Erythroblast (primary cell): ENCODE measurements around the gene CASZ1.

Experiments used
- GATA1 ChIP-seq: IDR thresholded peaks from 2 replicates; pipeline ENCODE4 v1.6.1; 2011; ENCODE audit warnings: low read depth, mild to moderate bottlenecking, control low read depth, low read length, moderate library complexity
- POLR2A ChIP-seq: IDR thresholded peaks from 2 replicates; pipeline ENCODE4 v1.6.1; 2011; ENCODE audit warnings: mild to moderate bottlenecking, low read length

DNA sequence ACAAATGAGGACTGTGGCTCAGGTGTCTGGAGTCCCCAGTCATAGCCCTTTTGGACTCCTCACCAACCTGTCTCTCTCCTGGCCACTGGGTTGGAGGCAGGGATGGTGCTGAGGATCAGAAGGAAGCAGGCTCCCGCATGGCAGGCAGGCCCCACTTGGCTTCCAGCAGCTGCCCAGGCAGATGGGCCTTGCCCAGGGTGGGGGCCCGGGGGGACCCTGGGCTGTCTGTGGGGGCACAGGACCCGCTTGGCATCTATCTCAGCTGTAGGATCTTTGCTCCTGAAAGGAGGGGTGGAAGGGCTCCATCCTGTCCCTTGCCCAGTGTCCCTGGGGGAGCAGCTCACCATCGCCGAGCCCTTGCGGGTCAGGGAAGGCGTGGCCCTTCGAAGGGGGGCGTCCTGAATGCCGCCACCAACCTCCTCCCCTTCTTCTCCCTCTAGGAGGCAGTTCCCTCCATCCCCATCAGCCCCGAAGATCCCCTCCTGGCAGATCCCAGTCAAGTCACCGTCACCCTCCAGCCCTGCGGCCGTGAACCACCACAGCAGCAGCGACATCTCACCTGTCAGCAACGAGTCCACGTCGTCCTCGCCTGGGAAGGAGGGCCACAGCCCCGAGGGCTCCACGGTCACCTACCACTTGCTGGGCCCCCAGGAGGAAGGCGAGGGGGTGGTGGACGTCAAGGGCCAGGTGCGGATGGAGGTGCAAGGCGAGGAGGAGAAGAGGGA, 167.2 kb downstream of the CASZ1 start:
- no peak for TF ChIP-seq POLR2A
- TF ChIP-seq GATA1 = no peak
